HFFc6 (cell line): ENCODE results near the gene LEAP2. TPM values are rescaled to one million over a fixed set of nuclear protein-coding genes. Genes with fewer than 3 reads are reported as not detected.

ENCODE experiments used
- DNase-seq: peaks from one replicate; pipeline ENCODE4 v3.0.0-alpha.2; 2018
- H3K27ac Mint-ChIP-seq: 2 replicates; pipeline ENCODE4 v1.8.0; 2020; ENCODE audit warnings: mild to moderate bottlenecking, mixed read lengths
- H3K27me3 Mint-ChIP-seq: 2 replicates; pipeline ENCODE4 v1.8.0; 2021; ENCODE audit warnings: mild to moderate bottlenecking, moderate library complexity, mixed read lengths; ENCODE audit not compliant: insufficient read depth
- H3K36me3 Mint-ChIP-seq: 2 replicates; pipeline ENCODE4 v1.8.0; 2021; ENCODE audit warnings: low read depth, mixed read lengths
- H3K4me1 Mint-ChIP-seq: 2 replicates; pipeline ENCODE4 v1.8.0; 2020; ENCODE audit warnings: low read depth, mixed read lengths
- H3K4me3 Mint-ChIP-seq: 2 replicates; pipeline ENCODE4 v1.8.0; 2020; ENCODE audit warnings: mild to moderate bottlenecking, moderate library complexity, mixed read lengths
- H3K9me3 Mint-ChIP-seq: 2 replicates; pipeline ENCODE4 v1.8.0; 2020; ENCODE audit warnings: mild to moderate bottlenecking, mixed read lengths
- total RNA-seq, 6 experiments: library from RNA; stranded (reverse); fragmentation: NEBNext Ultra II Directional; extraction: Animal tissue kit (Norgen Biotek cat#: 25700); gene quantifications; 2 replicates in 1 of 6; 3 replicates in 5 of 6; pipeline ENCODE4 v1.2.3, GENCODE V29; 2021
- TF ChIP-seq, protein P1 (sequence below): fragments of 200-600 bp; sonication (generic); IDR thresholded peaks from 2 replicates; pipeline ENCODE4 v1.5.0; 2021; ENCODE audit warnings: antibody characterized with exemption, mild to moderate bottlenecking

The LEAP2 gene
- total RNA-seq, 6 experiments from 2014 or later, result 0.09 to 0.51 (median 0.41) TPM

DNA sequence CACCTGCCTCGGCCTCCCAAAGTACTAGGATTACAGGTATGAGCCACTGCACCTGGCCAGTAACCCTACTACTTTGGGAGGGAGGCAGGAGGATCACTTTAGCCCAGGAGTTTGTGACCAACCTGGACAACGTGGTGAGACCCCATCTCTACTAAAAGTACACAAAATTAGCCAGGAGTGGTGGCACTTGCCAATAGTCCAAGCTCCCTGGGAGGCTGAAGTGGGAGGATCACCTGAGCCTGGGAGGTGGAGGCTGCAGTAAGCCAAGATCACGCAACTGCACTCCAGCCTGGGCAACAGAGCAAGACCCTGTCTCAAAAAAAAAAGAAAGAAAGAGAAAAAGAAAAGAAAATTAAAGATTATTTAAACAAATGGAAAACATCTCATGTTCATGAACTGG lies 17.5 kb upstream of the LEAP2 start:
- DNase-seq, result no peak
- Mint-ChIP-seq H3K9me3 (no peaks in the 10 kb centered on the region), H3K4me3 (no peak overlapping the region), H3K4me1 (peaks cover 20% of the 10 kb centered on the region), H3K36me3 (no peaks in the 10 kb centered on the region), H3K27ac (no peak overlapping the region), H3K27me3 (peaks cover 8% of the 10 kb centered on the region)
- TF ChIP-seq, protein P1, sequence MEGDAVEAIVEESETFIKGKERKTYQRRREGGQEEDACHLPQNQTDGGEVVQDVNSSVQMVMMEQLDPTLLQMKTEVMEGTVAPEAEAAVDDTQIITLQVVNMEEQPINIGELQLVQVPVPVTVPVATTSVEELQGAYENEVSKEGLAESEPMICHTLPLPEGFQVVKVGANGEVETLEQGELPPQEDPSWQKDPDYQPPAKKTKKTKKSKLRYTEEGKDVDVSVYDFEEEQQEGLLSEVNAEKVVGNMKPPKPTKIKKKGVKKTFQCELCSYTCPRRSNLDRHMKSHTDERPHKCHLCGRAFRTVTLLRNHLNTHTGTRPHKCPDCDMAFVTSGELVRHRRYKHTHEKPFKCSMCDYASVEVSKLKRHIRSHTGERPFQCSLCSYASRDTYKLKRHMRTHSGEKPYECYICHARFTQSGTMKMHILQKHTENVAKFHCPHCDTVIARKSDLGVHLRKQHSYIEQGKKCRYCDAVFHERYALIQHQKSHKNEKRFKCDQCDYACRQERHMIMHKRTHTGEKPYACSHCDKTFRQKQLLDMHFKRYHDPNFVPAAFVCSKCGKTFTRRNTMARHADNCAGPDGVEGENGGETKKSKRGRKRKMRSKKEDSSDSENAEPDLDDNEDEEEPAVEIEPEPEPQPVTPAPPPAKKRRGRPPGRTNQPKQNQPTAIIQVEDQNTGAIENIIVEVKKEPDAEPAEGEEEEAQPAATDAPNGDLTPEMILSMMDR, result no peak

DNA sequence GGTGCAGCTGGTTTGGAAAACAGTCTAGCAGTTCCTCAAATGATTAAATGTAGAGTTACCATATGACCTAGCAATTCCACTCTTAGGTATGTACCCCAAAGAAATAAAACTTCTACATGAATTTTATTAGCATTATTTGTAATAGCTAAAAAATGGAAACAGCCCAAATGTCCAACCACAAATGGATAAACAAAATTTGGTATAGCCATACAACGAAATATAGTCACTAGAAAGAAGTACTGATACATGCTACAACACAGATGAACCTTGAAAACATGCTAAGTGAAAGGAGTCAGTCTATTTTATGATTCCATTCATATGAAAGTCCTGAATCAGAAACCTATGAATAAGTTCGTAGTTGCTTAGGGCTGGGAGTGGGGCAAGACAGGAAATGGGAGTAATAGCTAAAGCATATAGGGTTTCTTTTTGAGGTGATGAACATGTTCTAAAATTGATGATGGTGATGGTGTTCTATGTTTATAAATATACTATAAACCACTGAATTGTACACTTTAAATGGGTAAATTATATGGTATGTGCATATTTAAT lies 13.5 kb upstream of the LEAP2 start:
- peaks cover 10% of the 10 kb centered on the region; the same call in 1 of the 2 replicates for H3K4me1 Mint-ChIP-seq
- no peaks in the 10 kb centered on the region for H3K36me3 Mint-ChIP-seq
- TF ChIP-seq, protein P1, result no peak
- H3K9me3 Mint-ChIP-seq, result no peaks in the 10 kb centered on the region
- H3K27ac Mint-ChIP-seq, result no peak overlapping the region
- peaks cover 8% of the 10 kb centered on the region for H3K27me3 Mint-ChIP-seq
- DNase-seq, result no peak
- no peak overlapping the region; the same call in 1 of the 2 replicates for H3K4me3 Mint-ChIP-seq

DNA sequence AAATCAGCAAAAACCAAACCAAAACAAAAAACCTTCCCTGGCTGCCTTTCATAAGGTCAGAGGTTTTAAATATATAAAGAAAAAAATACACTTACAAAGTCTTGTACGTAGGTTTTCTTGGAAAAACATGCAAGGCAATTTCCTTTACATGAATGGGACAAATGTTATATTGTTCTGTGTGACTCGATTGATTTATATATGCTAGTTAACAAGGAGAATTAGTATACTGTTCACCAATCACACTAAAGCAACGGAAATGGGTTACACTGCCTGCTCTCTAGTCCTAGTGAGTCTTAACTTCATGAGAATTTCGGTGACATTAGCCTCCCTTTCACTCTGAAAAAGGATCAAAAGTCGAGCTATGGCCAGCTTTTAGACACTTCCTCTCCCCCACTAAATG lies 12.7 kb upstream of the LEAP2 start:
- Mint-ChIP-seq H3K9me3 (no peaks in the 10 kb centered on the region), H3K4me3 (no peak overlapping the region), H3K4me1 (peaks cover 15% of the 10 kb centered on the region), H3K36me3 (no peaks in the 10 kb centered on the region), H3K27me3 (peaks cover 4% of the 10 kb centered on the region; the same call in 1 of the 2 replicates), H3K27ac (no peak overlapping the region)
- TF ChIP-seq, protein P1, result no peak
- no peak for DNase-seq

DNA sequence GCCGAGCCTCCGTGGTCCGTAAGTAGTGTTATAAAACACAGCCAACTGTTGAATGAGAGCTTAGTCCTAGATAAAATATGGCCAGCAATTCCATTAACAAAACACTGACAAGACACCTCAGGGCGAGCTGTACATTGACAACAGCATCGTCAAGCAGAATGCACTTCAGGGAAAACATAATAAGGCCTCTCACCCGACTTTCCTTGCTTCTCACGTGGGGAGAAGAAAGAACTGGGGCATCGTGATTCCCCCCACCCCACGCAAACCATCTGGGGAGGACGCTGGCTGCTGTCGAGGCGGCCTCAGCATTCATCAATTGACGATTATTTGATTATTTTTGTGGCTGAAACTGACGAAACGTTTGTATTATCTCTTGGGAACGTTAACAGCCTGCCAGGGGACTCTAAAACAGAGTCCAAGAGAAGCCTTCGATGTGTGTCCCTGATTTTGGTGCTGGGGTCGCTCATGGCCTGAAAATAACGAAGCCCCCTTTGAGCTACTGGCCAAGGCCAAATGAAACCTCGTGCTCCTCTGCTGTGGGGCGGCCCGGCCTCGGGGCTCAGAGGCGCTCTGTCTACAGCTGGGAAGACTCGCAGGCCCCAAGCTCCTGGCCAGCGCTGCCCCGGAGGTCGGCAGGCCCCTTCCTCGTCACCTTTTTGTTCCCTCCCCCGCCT lies 7.7 kb upstream of the LEAP2 start:
- Mint-ChIP-seq H3K4me1 (peaks cover 31% of the 10 kb centered on the region), H3K9me3 (no peaks in the 10 kb centered on the region), H3K27ac (peak overlapping the region; percentile 99), H3K4me3 (peak overlapping the region; percentile 99), H3K36me3 (peaks cover 23% of the 10 kb centered on the region), H3K27me3 (peaks cover 10% of the 10 kb centered on the region)
- no peak for DNase-seq
- TF ChIP-seq, protein P1, result no peak

DNA sequence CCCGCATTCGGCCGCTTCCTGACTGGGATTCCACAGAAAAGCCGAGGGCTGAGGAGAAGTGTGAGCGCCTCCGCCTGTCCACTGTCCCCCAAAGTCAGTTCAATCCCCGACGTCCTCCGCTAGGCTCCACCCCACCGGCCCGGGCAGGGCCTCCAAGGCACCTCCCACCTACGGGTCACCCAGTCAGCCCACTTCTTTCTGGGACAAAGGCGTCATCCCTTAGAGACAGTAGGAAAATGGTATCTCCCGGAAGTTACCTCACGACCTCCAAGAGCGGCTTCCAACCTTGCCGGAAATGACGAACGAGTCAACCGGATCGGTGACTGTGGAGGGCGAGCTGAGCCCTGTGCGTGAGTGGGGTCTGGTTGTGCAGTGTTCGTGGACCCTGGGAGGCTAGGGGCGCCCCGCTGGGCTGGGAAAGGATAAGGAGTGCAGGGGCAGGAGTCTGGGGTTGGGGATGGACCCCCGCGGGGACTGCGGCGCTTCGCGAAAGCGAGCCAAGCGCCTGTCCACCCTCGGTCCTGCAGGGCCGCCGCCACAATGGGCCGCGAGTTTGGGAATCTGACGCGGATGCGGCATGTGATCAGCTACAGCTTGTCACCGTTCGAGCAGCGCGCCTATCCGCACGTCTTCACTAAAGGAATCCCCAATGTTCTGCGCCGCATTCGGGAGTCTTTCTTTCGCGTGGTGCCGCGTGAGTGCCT lies 7.0 kb upstream of the LEAP2 start, which contains the start of the genes GDF9 and UQCRQ:
GDF9 (minus strand) TSS at position 128 of the 704 bp plus-strand sequence. CDS start 1,936 bp downstream, outside the sequence.
UQCRQ (plus strand) TSS at position 301 of the 704 bp plus-strand sequence; CDS start at position 541, 240 bp downstream.
- peak within 1 kb of the TSS; percentile 99 for H3K27ac Mint-ChIP-seq
- DNase-seq, result peak; percentile 100
- no peaks in the 10 kb centered on the region for H3K9me3 Mint-ChIP-seq
- TF ChIP-seq, protein P1, result peak; percentile 48; the same call in 1 of the 2 replicates
- peaks cover 31% of the 10 kb centered on the region for H3K4me1 Mint-ChIP-seq
- H3K27me3 Mint-ChIP-seq, result peaks cover 10% of the 10 kb centered on the region
- peak within 1 kb of the TSS; percentile 99 for H3K4me3 Mint-ChIP-seq
- peaks cover 23% of the 10 kb centered on the region for H3K36me3 Mint-ChIP-seq
